ENCODE data around the gene ANKMY1. TPM values are rescaled to one million over a fixed set of nuclear protein-coding genes. Genes with fewer than 3 reads are reported as not detected.

The ANKMY1 gene
- polyA plus RNA-seq, 3 donors = 10.5 to 14.9 (median 11.4) TPM

DNA sequence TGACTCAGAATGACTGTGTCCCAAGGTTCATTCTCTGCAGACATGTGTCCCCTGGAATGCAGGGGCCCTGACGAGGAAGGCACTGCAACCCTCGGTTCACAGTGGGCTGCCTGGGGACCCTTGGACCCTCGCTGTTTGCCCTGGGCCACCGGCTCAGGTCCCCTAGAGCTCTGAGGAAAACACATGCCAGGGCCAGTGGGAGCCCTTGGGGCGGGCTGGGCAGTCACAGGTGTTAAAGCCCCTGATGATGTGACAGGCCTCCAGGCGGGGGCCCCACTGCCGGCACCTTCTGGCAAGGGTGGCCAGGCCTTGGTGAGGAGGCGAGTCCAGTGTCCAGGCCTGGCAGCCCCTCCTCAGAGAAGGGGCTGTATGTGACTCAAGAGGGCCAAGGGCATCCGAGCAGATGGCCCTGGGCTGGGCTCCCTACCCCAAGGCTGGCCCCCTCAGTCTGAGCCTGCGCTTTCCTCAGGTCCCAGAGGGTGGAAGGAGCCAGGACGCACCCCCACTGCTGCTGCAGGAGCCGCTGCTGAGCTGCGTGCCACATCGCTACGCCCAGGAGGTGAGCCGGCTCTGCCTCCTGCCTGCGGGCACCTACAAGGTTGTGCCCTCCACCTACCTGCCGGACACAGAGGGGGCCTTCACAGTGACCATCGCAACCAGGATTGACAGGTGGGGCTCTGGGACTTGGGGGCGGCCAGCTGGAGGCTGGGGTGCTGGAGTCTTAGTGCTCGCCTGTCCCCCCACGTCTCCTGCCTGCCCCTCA, 39.8 kb upstream of the ANKMY1 start:
- no peak for DNase-seq (ENCODE audit: extremely low read depth in 1 of 11, low read depth in 9 of 11, low spot score in 4 of 11)

DNA sequence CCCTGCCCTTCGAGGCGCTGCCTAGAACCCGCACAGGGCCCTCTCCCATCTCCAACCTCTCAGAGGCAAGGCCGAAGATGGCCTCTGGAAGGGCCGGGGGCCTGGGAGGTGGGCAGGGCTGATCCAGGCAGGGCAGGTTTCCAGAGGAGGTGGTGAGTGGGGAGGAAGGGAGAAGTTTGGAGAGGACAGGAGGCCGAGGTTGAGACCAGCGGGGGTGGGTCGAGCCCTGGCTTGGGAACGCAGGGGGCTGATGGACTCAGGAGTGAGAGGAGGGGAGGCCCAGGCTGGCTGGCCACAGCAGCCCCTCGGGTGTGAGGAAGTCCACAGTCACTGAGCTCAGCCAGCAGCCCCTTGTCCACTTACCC, 39.2 kb upstream of the ANKMY1 start:
- DNase-seq (ENCODE audit: extremely low read depth in 1 of 11, low read depth in 9 of 11, low spot score in 4 of 11) = no peak

DNA sequence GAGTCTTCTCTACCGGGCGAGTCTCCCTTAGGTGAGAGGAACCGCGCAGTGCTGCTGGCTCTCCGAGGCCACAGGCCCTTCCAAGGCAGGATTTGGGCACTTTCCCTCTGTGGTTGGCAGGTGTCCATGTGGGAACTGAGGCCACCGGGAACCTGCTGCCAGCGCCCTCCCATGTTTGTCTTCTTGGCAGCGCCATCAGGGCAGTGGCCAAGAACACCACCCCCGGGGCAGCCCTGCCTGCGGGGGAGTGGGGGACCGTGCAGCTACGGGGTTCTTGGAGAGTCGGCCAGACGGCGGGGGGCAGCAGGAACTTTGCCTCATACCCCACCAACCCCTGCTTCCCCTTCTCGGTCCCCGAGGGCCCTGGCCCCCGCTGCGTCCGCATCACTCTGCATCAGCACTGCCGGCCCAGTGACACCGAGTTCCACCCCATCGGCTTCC, 38.7 kb upstream of the ANKMY1 start:
- no peak for DNase-seq (ENCODE audit: extremely low read depth in 1 of 11, low read depth in 9 of 11, low spot score in 4 of 11)

DNA sequence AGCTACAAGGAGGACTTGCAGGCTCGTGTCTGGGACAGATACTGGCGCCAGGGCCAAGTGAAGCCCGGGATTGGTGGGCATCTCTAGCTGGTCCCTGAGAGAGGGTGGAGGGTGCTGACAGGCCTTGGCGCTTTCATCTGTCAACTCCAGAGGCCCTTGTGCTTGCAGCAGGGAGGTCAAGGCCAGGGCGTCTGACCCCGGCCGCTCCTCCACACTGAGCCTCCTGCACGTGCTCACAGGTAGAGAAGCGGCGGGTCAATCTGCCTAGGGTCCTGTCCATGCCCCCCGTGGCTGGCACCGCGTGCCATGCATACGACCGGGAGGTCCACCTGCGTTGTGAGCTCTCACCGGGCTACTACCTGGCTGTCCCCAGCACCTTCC, 38.3 kb upstream of the ANKMY1 start:
- DNase-seq (ENCODE audit: extremely low read depth in 1 of 11, low read depth in 9 of 11, low spot score in 4 of 11) = no peak

DNA sequence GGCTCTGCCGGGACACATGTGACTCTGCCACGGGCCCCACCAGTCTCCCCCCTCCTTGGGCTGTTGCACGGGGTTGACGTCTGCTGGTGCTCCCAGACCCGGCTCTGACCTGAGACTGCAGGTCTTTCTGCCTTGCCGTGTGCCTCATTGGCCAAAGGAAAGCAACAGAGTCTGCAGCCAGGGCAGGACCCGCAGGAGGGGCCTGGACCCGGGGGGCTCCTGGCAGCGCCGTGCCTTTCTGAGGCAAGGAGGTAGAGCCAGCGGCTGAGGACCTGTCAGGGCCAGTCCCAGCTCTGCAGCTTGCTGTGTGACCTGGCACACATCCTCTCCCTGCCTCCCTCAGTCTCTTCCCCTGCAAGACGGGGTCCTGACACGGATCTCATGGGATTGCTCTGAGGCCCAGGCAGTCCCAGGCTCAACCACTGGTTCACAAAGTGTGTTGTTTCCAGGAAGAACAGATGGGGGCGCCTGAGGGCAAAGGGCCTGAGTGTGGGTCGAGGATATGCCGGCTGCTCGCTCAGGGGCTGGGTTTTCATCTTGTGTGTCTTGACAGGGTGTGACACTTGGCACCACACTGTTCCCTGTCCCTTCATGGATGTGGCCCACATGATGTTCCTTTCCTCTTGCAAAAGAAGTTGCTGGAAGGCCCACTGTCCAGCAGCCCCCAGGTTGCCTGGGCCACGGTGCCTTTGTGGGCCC, 37.7 kb upstream of the ANKMY1 start:
- DNase-seq (ENCODE audit: extremely low read depth in 1 of 11, low read depth in 9 of 11, low spot score in 4 of 11) = no peak

DNA sequence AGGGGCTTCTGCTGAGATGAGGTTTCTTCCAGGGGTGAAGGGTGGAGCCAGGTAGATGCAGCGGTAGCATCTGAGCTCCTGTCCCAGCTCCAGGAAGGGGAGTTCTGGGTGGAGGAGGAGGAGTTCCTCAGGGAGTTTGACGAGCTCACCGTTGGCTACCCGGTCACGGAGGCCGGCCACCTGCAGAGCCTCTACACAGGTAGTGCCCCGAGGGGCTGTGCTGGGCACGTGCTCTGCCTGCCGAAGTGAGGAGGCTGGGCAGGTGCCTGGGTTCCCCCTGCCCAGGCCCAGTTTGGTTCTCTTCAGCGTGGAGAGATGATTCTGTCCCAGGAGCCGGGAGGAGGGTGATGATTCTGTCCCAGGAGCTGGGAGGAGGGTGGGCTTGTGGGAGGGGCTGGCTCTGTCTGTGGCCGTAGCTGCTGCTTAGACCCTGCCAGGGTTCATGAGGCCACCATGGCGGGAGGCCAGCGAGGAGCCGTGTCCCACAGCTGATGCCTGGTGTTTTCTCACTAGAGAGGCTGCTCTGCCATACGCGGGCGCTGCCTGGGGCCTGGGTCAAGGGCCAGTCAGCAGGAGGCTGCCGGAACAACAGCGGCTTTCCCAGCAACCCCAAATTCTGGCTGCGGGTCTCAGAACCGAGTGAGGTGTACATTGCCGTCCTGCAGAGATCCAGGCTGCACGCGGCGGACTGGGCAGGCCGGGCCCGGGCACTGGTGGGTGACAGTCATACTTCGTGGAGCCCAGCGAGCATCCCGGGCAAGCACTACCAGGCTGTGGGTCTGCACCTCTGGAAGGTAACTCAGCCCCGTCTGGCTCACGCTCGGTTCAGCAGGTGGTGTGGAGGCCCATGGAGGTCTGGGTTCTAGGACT, 37.0 kb upstream of the ANKMY1 start:
- no peak for DNase-seq (ENCODE audit: extremely low read depth in 1 of 11, low read depth in 9 of 11, low spot score in 4 of 11)

DNA sequence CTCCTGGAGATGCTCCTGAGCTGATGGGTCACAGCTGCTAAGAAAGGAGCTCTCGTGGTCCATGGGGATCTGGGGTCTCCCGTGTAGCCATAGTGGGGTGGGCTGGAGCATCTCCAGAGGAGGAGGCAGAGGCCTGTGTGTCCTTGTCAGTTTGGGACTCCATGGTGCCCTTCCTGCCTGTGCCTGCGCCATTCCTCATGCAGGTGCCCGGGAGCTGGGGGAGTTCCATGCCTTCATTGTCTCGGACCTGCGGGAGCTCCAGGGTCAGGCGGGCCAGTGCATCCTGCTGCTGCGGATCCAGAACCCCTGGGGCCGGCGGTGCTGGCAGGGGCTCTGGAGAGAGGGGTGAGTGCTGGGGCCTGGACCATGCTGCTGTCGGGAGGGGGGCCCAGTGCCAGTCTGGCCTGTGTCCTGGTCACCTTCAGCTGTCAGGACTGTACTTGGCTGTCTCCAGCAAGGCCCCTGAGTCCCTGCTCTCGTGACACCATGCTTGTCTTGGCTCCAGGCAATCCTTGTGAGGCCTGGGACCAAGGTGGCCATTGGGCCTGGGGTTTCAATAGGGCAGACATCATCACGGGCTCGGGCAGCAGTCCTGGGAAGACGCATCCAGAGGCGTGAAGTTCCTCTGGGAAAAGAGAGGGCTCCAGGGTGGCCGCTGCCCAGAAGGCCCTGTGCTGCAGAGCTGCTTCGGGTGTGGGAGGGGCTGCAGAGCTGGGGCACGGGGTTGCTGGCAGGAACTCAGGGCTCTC, 36.1 kb upstream of the ANKMY1 start:
- DNase-seq (ENCODE audit: extremely low read depth in 1 of 11, low read depth in 9 of 11, low spot score in 4 of 11) = no peak

DNA sequence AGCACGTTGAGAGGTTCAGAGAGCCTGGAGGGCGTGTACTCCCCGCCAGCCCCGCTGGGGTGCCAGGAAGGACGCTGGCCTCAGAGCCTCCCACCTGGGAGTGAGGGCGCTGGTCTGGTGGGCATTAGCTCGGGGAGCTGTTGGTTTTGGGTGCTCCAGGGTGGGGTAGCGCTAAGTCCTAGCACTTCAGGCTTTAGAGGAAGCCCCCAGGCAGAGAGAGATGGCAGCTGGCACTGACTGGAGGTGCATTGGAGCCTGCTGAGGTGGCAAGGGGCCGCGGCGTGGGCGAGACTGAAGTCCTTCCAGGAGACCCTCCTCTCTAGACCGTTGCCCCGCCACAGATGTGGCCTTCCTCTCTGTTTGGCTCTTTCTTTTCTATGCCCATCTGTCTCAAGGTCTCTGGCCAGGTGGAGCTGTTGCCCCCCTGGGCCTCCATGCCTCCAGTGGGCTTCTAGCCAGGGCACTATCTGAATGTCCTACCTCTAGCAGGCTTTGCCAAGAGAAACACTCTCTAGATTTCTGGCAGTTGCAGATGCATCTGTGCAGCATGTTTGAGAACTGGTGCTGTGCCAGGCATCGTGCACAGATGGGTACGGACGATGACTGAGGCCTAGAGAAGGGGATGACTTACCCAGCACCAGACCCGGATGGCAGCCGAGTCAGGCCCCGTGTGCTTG, 35.4 kb upstream of the ANKMY1 start:
- no peak for DNase-seq (ENCODE audit: extremely low read depth in 1 of 11, low read depth in 9 of 11, low spot score in 4 of 11)

DNA sequence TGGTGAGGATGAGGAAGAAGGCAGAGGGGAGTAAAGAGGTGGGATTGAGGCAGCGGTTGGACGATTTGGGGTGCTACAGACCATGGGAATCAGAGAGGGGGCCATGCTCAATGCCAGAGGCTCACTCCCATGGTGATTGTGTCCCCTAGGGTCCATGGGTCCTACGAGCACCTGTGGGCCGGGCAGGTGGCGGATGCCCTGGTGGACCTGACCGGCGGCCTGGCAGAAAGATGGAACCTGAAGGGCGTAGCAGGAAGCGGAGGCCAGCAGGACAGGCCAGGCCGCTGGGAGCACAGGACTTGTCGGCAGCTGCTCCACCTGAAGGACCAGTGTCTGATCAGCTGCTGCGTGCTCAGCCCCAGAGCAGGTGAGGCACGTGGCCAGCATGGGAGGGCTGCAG, 34.0 kb upstream of the ANKMY1 start:
- DNase-seq (ENCODE audit: extremely low read depth in 1 of 11, low read depth in 9 of 11, low spot score in 4 of 11) = no peak

DNA sequence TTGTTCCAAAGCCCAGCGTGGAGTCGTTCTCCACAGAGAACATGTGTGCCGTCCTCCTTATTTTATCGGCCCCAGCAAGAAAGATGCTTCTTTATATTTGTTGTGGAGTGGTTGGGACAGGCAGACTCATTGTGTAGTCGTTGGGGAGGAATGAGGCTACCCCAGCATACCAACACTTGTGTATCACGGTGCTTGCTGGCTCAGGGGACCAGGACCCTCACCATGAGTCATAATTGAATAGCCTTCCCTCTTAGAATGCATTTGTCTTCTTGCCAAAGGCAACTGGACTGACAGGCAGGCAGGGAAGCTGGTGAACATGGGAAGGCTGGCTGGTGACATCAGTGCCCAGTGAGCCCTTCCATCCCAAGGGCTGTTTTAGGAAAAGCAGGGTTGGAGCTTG, 33.4 kb upstream of the ANKMY1 start:
- DNase-seq (ENCODE audit: extremely low read depth in 1 of 11, low read depth in 9 of 11, low spot score in 4 of 11) = no peak

DNA sequence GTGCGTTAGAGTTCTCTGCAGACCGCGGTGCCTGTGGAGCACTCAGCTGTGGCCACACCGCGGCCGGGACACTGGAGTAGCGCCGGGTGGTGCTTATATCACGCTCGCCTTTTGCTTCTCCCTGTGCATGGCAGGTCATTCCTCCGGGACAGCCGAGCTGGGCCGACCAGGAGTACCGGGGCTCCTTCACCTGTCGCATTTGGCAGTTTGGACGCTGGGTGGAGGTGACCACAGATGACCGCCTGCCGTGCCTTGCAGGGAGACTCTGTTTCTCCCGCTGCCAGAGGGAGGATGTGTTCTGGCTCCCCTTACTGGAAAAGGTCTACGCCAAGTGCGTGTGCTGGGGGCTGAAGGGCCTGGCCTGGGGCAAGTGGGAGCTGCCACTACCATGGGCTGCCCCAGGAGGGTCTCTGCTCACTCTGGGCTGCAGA, 32.9 kb upstream of the ANKMY1 start:
- no peak for DNase-seq (ENCODE audit: extremely low read depth in 1 of 11, low read depth in 9 of 11, low spot score in 4 of 11)

DNA sequence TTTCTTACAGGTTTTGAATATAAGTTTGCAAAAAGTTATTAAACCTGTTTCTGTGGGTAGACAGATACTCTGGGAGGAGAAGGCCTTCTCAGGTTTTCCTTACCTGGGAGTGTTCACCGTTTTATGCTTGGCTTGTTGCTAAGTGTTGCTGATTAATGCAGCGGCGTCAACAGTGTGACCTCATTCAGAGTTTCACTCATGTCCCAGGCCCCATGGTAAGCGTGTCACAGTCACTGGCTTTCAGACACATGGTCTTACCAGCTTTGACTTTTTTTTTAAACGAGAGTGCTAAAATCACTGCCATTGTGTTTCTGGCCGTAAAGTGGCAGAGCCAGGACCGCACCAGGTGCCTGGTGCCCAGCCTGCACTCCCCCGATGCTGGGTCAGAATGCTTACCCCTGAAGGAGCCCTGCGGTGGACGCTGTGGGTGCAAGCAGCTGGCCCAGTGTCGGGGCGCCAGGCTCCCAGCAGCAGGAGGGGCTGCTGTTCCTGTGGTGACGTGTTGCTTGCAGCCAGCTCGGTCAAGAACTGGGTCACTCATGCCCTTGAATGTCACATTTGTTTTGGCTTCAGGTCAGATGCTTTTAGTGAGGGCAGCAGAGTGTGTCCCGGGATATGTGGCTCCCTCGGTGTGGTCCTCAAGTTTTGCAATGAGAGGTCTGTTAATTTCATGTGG, 32.2 kb upstream of the ANKMY1 start:
- no peak for DNase-seq (ENCODE audit: extremely low read depth in 1 of 11, low read depth in 9 of 11, low spot score in 4 of 11)

DNA sequence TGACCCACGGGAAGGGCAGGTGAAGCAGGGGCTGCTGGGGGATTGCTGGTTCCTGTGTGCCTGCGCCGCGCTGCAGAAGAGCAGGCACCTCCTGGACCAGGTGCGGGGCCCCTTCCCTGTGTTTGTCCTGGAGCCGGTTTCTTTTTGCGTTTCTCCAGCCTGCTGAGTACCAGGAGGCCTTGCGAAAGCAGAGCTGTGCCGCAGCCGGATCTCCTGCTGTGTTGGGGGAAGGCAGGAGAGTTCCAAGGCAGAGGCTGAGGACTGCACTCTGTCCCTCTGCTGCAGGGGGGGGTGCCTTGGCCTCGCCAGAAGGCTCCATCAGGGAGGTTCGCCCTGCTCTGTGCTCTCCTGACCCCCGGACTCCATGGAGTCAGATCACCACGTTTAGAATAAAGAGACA, 31.6 kb upstream of the ANKMY1 start:
- no peak for DNase-seq (ENCODE audit: extremely low read depth in 1 of 11, low read depth in 9 of 11, low spot score in 4 of 11)

DNA sequence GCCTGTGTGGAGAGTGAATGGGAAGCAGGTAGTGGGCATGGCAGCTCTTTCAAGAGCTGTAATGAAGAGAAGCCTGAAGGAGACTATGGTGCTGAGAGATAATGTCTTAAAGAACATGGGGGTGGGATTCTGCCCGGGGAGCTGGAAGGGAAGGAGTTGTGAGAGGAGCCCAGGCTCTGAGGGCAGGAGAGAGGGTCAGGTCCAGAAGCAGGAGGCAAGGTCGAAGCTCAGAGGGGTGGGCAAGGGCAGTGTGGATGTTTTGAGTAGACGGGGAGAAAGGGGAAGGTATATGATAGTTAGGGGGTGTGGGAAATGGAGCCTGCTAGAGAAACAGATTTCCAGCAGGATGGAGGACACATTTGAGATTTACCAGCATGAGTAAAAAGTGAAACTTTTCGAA, 30.9 kb upstream of the ANKMY1 start:
- DNase-seq (ENCODE audit: extremely low read depth in 1 of 11, low read depth in 9 of 11, low spot score in 4 of 11) = no peak

DNA sequence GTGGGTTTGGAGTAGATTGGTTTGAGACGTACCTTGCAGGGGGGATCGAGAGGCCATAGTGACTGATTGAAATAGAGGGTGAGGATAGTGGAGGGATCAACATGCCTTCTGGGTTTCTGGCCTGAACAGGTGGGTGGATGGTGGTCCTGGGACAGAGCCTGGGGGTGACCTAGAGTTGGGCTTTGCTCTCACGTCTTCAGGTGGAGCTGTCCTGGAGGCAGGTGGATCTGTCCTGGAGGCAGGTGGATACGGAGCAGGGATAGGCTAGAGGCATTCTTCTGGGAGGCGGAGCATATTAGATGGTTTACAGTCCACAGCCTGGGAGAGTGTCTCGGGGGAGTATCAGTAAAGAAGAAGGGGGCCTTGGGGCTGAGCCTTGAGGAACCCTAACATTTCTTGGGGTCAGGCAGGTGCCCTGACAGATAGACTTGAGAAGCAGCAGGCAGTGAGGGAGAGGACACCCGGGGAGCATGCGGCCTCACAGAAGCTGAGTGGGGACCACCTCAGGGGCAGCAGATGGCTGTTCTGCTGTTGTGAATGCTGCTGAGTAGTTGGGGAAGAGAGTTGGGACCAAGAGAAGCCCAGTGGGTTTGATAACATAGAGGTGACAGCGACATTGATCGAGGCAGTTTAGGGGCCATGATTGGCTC, 30.3 kb upstream of the ANKMY1 start:
- DNase-seq (ENCODE audit: extremely low read depth in 1 of 11, low read depth in 9 of 11, low spot score in 4 of 11) = no peak

DNA sequence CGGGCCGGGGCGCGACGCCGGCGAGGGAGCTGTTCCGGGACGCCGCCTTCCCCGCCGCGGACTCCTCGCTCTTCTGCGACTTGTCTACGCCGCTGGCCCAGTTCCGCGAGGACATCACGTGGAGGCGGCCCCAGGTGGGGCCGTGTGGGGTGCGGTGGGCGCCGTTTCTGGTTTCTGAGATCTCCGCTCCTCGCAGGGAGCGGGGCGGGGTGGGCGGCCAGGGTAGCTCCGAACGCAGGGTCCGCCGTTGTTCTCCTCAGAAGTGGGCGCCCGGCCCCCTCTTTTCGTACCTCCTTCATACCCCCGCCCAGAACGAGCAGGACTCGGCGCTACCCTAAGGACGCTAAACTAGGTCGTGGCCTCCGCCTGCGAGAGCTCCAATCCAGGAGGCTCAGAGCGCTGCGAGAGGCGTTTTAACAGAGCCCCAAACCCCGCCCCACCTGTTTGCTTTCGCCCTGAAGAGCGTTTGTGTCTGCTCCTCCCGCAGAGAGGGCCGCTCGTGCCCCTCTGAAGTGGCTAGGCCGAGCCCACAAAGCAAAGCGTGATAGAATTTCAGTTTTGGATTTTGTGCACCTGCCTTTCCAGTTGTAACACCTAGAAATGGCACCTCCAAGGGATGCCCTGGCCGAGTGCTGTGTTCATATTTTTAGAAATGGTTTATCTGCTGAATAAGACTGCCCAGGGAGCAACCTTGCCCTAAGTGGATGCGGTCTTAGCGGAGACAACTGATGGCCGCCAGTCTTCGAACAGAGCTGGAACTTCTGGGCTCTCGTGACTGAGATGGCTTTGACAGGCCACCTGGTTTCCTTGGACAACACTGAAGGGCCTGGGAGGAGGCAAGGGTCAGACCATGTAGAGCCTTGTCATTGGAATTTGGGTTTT, 29.4 kb upstream of the ANKMY1 start:
- DNase-seq (ENCODE audit: extremely low read depth in 1 of 11, low read depth in 9 of 11, low spot score in 4 of 11) = no peak
